OCI-LY3 (cell line): ENCODE measurements around the gene SHISA3.

Experiments
- H2AFZ ChIP-seq: fragments of 200-600, 300-600 bp; shearing (Covaris generic); 2 replicates; pipeline ENCODE4 v1.6.0; 2014; ENCODE audit warnings: antibody characterized with exemption, low read depth, low read length
- H3K27ac ChIP-seq: fragments of 200-600, 300-600 bp; sonication (generic); 2 replicates; pipeline ENCODE4 v1.5.1; 2014; ENCODE audit warnings: mild to moderate bottlenecking, low read length, moderate library complexity, mixed read lengths
- H3K27me3 ChIP-seq: fragments of 200-600, 300-600 bp; sonication (generic); 2 replicates; pipeline ENCODE4 v1.6.1; 2014; ENCODE audit warnings: low read depth, low read length, mixed read lengths
- H3K36me3 ChIP-seq: fragments of 200-600, 300-600 bp; sonication (generic); replicated peaks from 2 replicates; pipeline ENCODE3; 2014; ENCODE audit warnings: low read depth, low read length, mixed read lengths
- H3K4me1 ChIP-seq: fragments of 300-600, 200-600 bp; sonication (generic); 2 replicates; pipeline ENCODE4 v1.6.1; 2014; ENCODE audit warnings: low read length, mixed read lengths
- H3K4me2 ChIP-seq: fragments of 200-600, 300-600 bp; sonication (generic); 2 replicates; pipeline ENCODE4 v1.6.1; 2014; ENCODE audit warnings: low read length, mixed read lengths
- H3K4me3 ChIP-seq: fragments of 300-600, 200-600 bp; sonication (generic); 2 replicates; pipeline ENCODE4 v1.5.1; 2014; ENCODE audit warnings: antibody characterized with exemption, mild to moderate bottlenecking, low read length, moderate library complexity
- H3K79me2 ChIP-seq: fragments of 300-600, 200-600 bp; shearing (Covaris generic); 2 replicates; pipeline ENCODE4 v1.6.1; 2014; ENCODE audit warnings: mild to moderate bottlenecking, low read length, mixed read lengths
- H3K9ac ChIP-seq: fragments of 300-600, 200-600 bp; shearing (Covaris generic); 2 replicates; pipeline ENCODE4 v1.6.0; 2014; ENCODE audit warnings: mild to moderate bottlenecking, low read length, moderate library complexity
- H3K9me3 ChIP-seq: fragments of 200-600, 300-600 bp; shearing (Covaris generic); 2 replicates; pipeline ENCODE4 v1.6.1; 2014; ENCODE audit warnings: low read length, mixed read lengths; ENCODE audit not compliant: insufficient read depth
- H4K20me1 ChIP-seq: fragments of 200-600, 300-600 bp; sonication (generic); 2 replicates; pipeline ENCODE4 v1.6.1; 2016; ENCODE audit warnings: low read length, mixed read lengths; ENCODE audit not compliant: insufficient read depth
- EZH2phosphoT487 ChIP-seq: fragments of 200-600 bp; shearing (Covaris generic); IDR thresholded peaks from 2 replicates; pipeline ENCODE4 v1.6.1; 2018; ENCODE audit warnings: antibody characterized with exemption, mixed run types, low read depth
- TF ChIP-seq, protein P1 (sequence below): fragments of 200-600, 300-600 bp; sonication (generic); IDR thresholded peaks from 2 replicates; pipeline ENCODE4 v1.5.1; 2014; ENCODE audit warnings: antibody characterized with exemption, low read length, low read depth

Gene SHISA3

DNA sequence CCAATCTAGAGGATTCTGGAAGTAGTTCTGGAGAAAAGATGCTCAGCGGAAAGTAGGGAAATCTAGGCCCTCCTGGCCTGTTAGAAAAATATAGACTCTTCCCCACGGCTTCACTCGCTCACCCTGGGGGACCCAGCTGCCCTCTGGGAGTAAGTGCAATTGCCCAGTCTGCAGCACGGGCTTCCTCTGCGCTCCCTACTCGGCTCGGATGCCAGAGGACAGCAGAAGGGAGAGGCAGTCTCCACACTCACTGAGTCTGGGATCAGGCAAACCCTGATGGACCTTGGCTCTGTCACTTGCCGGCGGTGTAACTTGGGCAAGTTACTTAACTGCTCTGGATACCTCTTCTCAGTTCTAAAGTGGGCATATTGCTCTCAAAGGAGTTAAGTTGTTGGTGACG is 2.1 kb downstream of the SHISA3 start:
- H4K20me1 ChIP-seq: no peaks in the 10 kb centered on the region
- no peak overlapping the region for H3K27ac ChIP-seq
- H3K9me3 ChIP-seq: no peaks in the 10 kb centered on the region
- no peak overlapping the region for H2AFZ ChIP-seq
- H3K4me3 ChIP-seq: peak overlapping the region; percentile 81; the same call in 1 of the 2 replicates
- peaks cover 15% of the 10 kb centered on the region for H3K4me1 ChIP-seq
- peaks cover 5% of the 10 kb centered on the region; the same call in 1 of the 2 replicates for H3K27me3 ChIP-seq
- H3K4me2 ChIP-seq: peak overlapping the region; percentile 69
- no peak for TF ChIP-seq EZH2phosphoT487
- TF ChIP-seq, protein P1, sequence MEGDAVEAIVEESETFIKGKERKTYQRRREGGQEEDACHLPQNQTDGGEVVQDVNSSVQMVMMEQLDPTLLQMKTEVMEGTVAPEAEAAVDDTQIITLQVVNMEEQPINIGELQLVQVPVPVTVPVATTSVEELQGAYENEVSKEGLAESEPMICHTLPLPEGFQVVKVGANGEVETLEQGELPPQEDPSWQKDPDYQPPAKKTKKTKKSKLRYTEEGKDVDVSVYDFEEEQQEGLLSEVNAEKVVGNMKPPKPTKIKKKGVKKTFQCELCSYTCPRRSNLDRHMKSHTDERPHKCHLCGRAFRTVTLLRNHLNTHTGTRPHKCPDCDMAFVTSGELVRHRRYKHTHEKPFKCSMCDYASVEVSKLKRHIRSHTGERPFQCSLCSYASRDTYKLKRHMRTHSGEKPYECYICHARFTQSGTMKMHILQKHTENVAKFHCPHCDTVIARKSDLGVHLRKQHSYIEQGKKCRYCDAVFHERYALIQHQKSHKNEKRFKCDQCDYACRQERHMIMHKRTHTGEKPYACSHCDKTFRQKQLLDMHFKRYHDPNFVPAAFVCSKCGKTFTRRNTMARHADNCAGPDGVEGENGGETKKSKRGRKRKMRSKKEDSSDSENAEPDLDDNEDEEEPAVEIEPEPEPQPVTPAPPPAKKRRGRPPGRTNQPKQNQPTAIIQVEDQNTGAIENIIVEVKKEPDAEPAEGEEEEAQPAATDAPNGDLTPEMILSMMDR: no peak
- peaks cover 12% of the 10 kb centered on the region for H3K36me3 ChIP-seq
- H3K79me2 ChIP-seq: peaks cover 23% of the 10 kb centered on the region; the same call in 1 of the 2 replicates
- no peak overlapping the region for H3K9ac ChIP-seq

- Histone ChIP-seq H3K9ac (no peak overlapping the region), H2AFZ (no peak overlapping the region), H3K4me1 (peaks cover 15% of the 10 kb centered on the region), H3K36me3 (peaks cover 12% of the 10 kb centered on the region), H3K27me3 (peaks cover 5% of the 10 kb centered on the region; the same call in 1 of the 2 replicates), H3K9me3 (no peaks in the 10 kb centered on the region), H3K4me2 (no peak overlapping the region), H3K27ac (no peak overlapping the region), H3K79me2 (peaks cover 23% of the 10 kb centered on the region; the same call in 1 of the 2 replicates), H4K20me1 (no peaks in the 10 kb centered on the region), H3K4me3 (no peak overlapping the region)
- no peak for TF ChIP-seq EZH2phosphoT487
- TF ChIP-seq, protein P1: peak; percentile 54
These were observed 3.9 kb downstream of the SHISA3 start for GRCh38 chr4:42401171-42401570.

DNA sequence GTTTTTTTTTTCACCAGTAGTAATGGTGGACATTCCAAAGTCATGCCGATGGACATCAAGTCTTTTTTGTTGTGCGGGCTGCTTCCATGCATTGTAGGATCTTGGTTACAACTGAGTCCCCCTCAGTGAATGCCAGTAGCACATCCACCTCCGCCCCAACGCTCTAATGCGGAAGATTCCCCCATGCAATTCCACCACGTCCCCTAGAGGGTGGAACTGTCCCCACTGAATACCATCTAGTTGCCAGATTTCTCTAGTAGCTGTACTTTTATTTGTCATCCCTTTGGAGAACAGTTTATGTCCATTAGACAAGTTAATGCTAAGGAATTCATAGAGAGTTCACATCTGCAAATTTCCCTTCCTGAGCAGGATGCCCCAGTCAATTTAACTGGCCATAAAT is 6.7 kb downstream of the SHISA3 start:
- Histone ChIP-seq H3K4me3 (no peak overlapping the region), H3K4me2 (no peak overlapping the region), H3K27me3 (no peaks in the 10 kb centered on the region), H3K9ac (no peak overlapping the region), H3K4me1 (peaks cover 5% of the 10 kb centered on the region; the same call in 1 of the 2 replicates), H3K27ac (no peak overlapping the region), H2AFZ (no peak overlapping the region), H3K9me3 (no peaks in the 10 kb centered on the region), H3K79me2 (peaks cover 2% of the 10 kb centered on the region; the same call in 1 of the 2 replicates), H4K20me1 (no peaks in the 10 kb centered on the region), H3K36me3 (peaks cover 12% of the 10 kb centered on the region)
- TF ChIP-seq EZH2phosphoT487: no peak
- TF ChIP-seq, protein P1: no peak

DNA sequence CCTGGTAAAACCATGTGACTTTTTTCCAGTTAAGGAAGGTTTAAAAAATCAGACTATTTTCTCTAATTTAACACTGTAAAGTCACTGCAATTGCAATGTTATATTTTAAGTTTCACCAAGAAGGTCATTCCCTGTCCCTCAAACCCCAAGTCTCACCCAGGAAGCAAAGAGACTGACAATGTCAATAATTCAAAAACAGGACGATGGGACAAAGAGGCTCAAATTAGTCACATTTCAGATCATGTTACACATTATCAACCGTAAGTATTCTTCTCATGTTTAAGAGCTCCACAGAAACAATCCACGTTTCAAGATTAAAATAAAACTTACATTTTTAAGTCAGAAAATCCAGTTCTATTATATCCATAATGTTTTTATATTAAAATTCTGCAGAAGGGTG is 13.2 kb downstream of the SHISA3 start:
- H2AFZ ChIP-seq: no peak overlapping the region
- peak overlapping the region; percentile 83 for H3K4me2 ChIP-seq
- TF ChIP-seq EZH2phosphoT487: no peak
- TF ChIP-seq, protein P1: no peak
- H3K36me3 ChIP-seq: no peaks in the 10 kb centered on the region
- no peaks in the 10 kb centered on the region for H4K20me1 ChIP-seq
- H3K4me3 ChIP-seq: peak overlapping the region; percentile 70; the same call in 1 of the 2 replicates
- peak overlapping the region; percentile 95; the same call in 1 of the 2 replicates for H3K27ac ChIP-seq
- H3K4me1 ChIP-seq: peaks cover 62% of the 10 kb centered on the region
- no peaks in the 10 kb centered on the region for H3K9me3 ChIP-seq
- H3K27me3 ChIP-seq: no peaks in the 10 kb centered on the region
- H3K9ac ChIP-seq: no peak overlapping the region; the same call in 1 of the 2 replicates
- peaks cover 30% of the 10 kb centered on the region for H3K79me2 ChIP-seq
